SK-N-SH treated with all-trans-retinoic acid at 6 μM for 48 hours (cell line): ENCODE results near the gene CDH22.

Experiments
- ARNTL ChIP-seq: fragments of 450-650 bp; formaldehyde crosslinking; IDR thresholded peaks from 2 replicates; pipeline ENCODE4 v1.5.0; 2020; ENCODE audit warnings: low read depth, mild to moderate bottlenecking, moderate library complexity, borderline replicate concordance
- BACH2 ChIP-seq: fragments of 250-450 bp; sonication (Bioruptor Pico); IDR thresholded peaks from 2 replicates; pipeline ENCODE4 v1.9.0; 2021; ENCODE audit warnings: mild to moderate bottlenecking, borderline replicate concordance
- PATZ1 ChIP-seq: fragments of 250-450 bp; sonication (Bioruptor Pico); IDR thresholded peaks from 2 replicates; pipeline ENCODE4 v1.8.0; 2020; ENCODE audit warnings: mild to moderate bottlenecking, moderate library complexity, borderline replicate concordance
- RARB ChIP-seq: fragments of 250-450 bp; sonication (Bioruptor Pico); IDR thresholded peaks from 2 replicates; pipeline ENCODE4 v1.8.0; 2021; ENCODE audit warnings: mild to moderate bottlenecking, moderate library complexity
- SNAI2 ChIP-seq: fragments of 250-450 bp; sonication (Bioruptor Pico); IDR thresholded peaks from 2 replicates; pipeline ENCODE4 v1.5.0; 2020; ENCODE audit warnings: mild to moderate bottlenecking, moderate library complexity
- TSHZ2 ChIP-seq: fragments of 250-450 bp; sonication (Bioruptor Pico); IDR thresholded peaks from 2 replicates; pipeline ENCODE4 v1.5.0; 2020; ENCODE audit warnings: mild to moderate bottlenecking, moderate library complexity
- ZC3H10 ChIP-seq: fragments of 250-450 bp; sonication (Bioruptor Pico); IDR thresholded peaks from 2 replicates; pipeline ENCODE4 v1.5.1; 2021; ENCODE audit warnings: mild to moderate bottlenecking, moderate library complexity
- ZFP3 ChIP-seq: fragments of 250-450 bp; sonication (Bioruptor Pico); IDR thresholded peaks from 2 replicates; pipeline ENCODE4 v1.5.0; 2020; ENCODE audit warnings: mild to moderate bottlenecking, moderate library complexity
- ZNF8 ChIP-seq: fragments of 450-650 bp; formaldehyde crosslinking; IDR thresholded peaks from 2 replicates; pipeline ENCODE4 v1.5.0; 2020; ENCODE audit warnings: mild to moderate bottlenecking, moderate library complexity
- TF ChIP-seq, protein P1 (sequence below): fragments of 250-450 bp; sonication (Bioruptor Pico); IDR thresholded peaks from 2 replicates; pipeline ENCODE4 v1.5.1; 2021; ENCODE audit warnings: mild to moderate bottlenecking, moderate library complexity

GRCh38 chr20:46283426-46284039, 24.8 kb downstream of the CDH22 start:
- TF ChIP-seq SNAI2 (CRISPR knock-in tag) (no peak), RARB (CRISPR knock-in tag) (no peak), BACH2 (no peak), ZC3H10 (CRISPR knock-in tag) (no peak), PATZ1 (CRISPR knock-in tag) (no peak), ARNTL (CRISPR knock-in tag) (no peak), TSHZ2 (CRISPR knock-in tag) (no peak), ZFP3 (CRISPR knock-in tag) (no peak), ZNF8 (CRISPR knock-in tag) (no peak)
- TF ChIP-seq, protein P1, sequence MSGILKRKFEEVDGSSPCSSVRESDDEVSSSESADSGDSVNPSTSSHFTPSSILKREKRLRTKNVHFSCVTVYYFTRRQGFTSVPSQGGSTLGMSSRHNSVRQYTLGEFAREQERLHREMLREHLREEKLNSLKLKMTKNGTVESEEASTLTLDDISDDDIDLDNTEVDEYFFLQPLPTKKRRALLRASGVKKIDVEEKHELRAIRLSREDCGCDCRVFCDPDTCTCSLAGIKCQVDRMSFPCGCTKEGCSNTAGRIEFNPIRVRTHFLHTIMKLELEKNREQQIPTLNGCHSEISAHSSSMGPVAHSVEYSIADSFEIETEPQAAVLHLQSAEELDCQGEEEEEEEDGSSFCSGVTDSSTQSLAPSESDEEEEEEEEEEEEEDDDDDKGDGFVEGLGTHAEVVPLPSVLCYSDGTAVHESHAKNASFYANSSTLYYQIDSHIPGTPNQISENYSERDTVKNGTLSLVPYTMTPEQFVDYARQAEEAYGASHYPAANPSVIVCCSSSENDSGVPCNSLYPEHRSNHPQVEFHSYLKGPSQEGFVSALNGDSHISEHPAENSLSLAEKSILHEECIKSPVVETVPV = no peak
